Hematopoietic multipotent progenitor cell treated with erythropoietin and hydrocortisone succinate and interleukin-3 and kit ligand, for 6 days (in vitro differentiated cells): ENCODE data around the gene SCAPER.

Experiments
- DNase-seq: peaks from one replicate; pipeline ENCODE4 v3.0.0-alpha.2; 2015

SCAPER gene

GRCh38 chr15:76391309-76391708, 513.8 kb downstream of the SCAPER start:
- DNase-seq, result no peak

- DNase-seq, result no peak
Measured at GRCh38 chr15:76390571-76390970, 514.6 kb downstream of the SCAPER start.

- no peak for DNase-seq
Measured at GRCh38 chr15:76386926-76387325, 518.2 kb downstream of the SCAPER start.

- no peak for DNase-seq
Measured at GRCh38 chr15:76386178-76386577, 519.0 kb downstream of the SCAPER start.

GRCh38 chr15:76384409-76384808, 520.7 kb downstream of the SCAPER start:
- DNase-seq, result no peak

- DNase-seq, result no peak
Measured at GRCh38 chr15:76382987-76383728, 522.0 kb downstream of the SCAPER start.

GRCh38 chr15:76381366-76381765, 523.8 kb downstream of the SCAPER start:
- no peak for DNase-seq

GRCh38 chr15:76380249-76380648, 524.9 kb downstream of the SCAPER start:
- DNase-seq, result no peak

- DNase-seq, result no peak
Measured at GRCh38 chr15:76378691-76379090, 526.4 kb downstream of the SCAPER start.

- DNase-seq, result no peak
Measured at GRCh38 chr15:76377751-76378150, 527.4 kb downstream of the SCAPER start.

GRCh38 chr15:76377217-76377616, 527.9 kb downstream of the SCAPER start:
- DNase-seq, result no peak

- no peak for DNase-seq
Measured at GRCh38 chr15:76376816-76377215, 528.3 kb downstream of the SCAPER start.

GRCh38 chr15:76376029-76376428, 529.1 kb downstream of the SCAPER start:
- no peak for DNase-seq

- no peak for DNase-seq
Measured at GRCh38 chr15:76368122-76368621, 537.0 kb downstream of the SCAPER start.

GRCh38 chr15:76366714-76367113, 538.4 kb downstream of the SCAPER start:
- DNase-seq, result no peak

GRCh38 chr15:76363251-76363650, 541.9 kb downstream of the SCAPER start:
- DNase-seq, result no peak

GRCh38 chr15:76360416-76360815, 544.7 kb downstream of the SCAPER start:
- DNase-seq, result no peak

GRCh38 chr15:76359152-76359551, 546.0 kb downstream of the SCAPER start:
- DNase-seq, result no peak

- no peak for DNase-seq
Measured at GRCh38 chr15:76358453-76358852, 546.7 kb downstream of the SCAPER start.

- no peak for DNase-seq
Measured at GRCh38 chr15:76354823-76355440, 550.2 kb downstream of the SCAPER start.

- DNase-seq, result no peak
Measured at GRCh38 chr15:76353903-76354302, 551.2 kb downstream of the SCAPER start.

- DNase-seq, result no peak
Measured at GRCh38 chr15:76353023-76353577, 552.0 kb downstream of the SCAPER start.

GRCh38 chr15:76349301-76350070, 555.7 kb downstream of the SCAPER start:
- no peak for DNase-seq
